NCI-H510A (cell line): ENCODE data around the gene SQOR.
A peak's percentile ranks its signal among the peaks of the same experiment; 100 is the strongest.

ENCODE experiments used
- DNase-seq: peaks from one replicate; lab custom pipeline; 2025; lab: John Stamatoyannopoulos, UW

The SQOR gene

GRCh38 chr15:45634432-45635190, at the start of gene SQOR:
Gene SQOR, plus strand, starts transcription at chr15:45635029. Its CDS starts 23,895 bp downstream, at chr15:45658924.
- DNase-seq = peak; percentile 30

DNA sequence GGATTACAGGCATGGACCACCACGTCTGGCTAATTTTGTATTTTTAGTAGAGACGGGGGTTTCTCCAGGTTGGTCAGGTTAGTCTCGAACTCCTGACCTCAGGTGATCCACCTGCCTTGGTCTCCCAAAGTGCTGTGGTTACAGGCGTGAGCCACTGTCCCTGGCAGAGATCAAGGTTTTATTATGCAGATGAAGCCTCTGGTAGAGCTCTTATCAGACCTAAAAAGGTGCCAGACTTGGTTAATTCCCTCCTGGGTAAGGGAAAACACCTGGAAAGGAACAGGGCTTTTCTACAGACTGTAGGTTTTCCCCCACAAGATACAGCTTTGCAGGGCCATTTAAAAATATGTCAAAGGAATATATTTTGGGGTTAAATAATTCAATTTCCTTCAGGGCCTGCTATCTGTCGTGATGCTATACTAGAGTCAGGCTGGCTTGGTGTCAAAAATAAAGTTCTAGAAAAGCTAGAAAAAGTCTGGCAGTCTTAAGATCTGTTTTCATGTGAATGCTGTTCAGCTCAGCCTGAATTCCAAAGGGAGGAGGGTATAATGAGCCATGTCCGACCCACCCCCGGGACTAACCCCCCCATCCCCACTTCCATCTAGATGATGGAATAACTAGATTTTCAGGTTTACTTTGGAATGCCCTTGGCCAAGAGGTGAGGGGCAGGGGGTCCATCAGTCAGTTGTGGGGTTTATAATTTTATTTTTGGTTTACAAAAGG, 49.6 kb upstream of the SQOR start:
- no peak for DNase-seq

GRCh38 chr15:45586125-45586524, 48.7 kb upstream of the SQOR start:
- no peak for DNase-seq

DNA sequence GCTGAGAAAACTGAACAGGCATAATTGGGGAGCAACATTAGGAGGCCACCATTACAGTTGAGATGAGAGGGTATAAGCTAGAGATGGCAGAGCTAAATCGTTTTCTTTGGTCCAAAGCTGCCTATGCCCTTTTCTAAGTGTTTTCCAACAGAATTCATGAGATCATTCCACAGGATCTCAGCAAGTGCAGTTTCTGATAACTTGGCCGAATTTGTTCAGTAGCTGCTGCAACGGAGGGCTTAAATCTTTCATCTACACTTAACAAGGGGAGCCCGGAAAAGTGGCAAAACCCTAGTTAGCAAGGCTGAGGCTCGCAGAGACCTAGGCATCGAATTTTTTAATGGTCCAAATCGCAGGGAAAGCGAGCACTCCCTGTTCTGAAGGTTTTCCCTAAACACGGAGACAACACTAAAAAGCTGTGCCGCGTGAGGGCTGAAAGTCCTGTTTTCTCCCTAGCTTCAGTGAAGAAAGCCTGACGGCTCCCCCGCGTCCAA, 48.2 kb upstream of the SQOR start:
- DNase-seq = no peak

DNA sequence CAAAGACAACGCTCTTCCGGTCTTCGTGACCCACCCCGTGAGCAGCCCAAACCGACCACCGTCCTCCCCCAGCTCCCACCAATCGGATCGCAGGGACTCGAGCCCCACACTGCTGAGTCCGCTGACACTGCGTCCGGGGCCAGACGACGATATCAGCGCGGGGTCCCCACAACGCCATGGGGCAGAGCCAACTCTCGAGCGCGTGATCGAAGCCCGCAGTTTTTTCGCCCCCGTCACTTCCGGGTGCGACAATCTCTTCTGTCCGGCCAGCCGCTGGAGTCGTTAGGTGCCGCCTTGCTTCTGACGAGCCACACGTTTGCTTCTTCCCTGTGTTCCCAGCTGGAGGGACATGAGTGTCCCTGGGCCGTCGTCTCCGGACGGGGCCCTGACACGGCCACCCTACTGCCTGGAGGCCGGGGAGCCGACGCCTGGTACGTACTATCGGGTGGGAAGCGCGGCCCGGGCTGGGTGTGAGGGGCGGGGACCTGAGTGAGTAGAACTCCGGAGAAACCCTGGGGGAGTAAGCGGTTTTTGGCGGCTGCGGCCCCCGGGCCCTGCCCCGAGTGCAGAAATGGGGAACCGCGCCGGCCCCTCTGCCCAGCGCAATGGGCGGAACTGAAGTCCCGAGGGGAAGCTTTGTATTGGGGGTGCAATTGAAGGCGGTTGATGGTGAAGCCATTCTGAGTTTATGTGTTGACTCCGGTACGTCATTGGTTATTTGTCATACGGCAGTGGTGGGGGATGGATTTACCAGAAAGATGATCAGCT, 47.5 kb upstream of the SQOR start, which contains the start of gene BLOC1S6:
BLOC1S6 (plus strand) TSS at position 285 of the 768 bp plus-strand sequence; CDS start at position 350, 65 bp downstream.
- peak; percentile 80 for DNase-seq

- no peak for DNase-seq
Observed at GRCh38 chr15:45587863-45588170, 47.0 kb upstream of the SQOR start.

DNA sequence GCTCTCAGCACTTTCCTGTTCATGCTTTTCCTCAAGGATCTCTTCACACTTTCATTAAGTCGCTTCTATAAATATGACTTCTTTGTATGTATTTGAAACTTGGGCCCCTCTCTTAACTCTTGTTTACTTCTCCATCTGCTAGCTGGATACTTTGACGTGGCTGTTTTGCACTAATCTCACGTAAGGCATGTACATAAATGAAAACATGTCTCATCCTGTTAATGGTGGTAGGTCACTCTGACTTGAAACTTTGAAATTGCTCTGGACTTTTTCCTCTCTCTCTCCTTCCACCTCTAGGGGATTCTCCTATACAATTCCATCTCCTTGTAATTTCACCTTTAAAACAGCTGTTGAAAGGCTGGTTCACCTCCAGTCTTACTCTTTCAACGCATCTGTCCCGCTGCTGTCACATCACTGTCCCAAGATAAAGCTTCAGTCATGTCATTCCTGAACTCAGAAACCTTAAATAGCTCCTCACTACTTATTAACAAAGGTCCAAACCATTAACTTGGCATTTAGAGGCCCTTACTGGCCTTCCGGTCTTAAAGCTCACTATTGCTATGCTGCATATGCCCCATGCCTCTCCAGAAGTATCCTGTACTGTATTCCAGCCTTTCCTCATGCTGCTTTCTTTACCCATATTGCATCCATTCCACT, 46.5 kb upstream of the SQOR start:
- DNase-seq = no peak

- no peak for DNase-seq
Observed at GRCh38 chr15:45589256-45589655, 45.6 kb upstream of the SQOR start.

- no peak for DNase-seq
Observed at GRCh38 chr15:45594319-45594718, 40.5 kb upstream of the SQOR start.

DNA sequence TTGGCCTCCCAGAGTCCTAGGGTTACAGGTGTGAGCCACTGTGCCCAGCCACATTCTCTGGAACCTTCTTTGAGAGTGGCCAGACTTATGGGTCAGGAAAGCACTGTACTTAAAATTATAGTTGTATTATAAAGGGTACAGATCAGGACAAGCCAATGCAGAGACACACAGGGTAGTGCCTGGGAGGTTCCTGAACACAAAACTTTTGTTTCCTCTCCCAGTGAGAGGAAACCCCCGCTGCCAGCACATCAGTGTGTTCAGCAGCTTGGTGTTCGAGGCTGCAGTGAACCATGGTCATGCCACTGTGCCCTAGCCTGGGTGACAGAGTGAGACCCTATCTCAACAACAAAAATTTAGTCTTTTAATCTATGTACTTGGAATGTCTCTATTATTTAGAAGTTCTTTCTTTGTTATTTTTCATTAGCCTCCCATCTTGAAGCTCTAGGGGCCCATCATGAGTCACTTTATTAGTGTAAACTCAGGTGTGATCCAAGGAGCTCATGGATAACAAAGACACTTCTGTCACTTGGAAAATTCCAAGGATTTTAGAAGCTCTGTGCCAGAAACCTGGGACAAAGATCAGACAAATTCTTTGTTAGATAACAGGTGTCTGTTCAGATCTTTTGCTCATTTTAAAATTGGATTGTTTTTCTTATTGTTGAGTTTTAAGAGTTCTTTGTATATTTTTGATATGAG, 39.8 kb upstream of the SQOR start:
- DNase-seq = no peak

- DNase-seq = no peak
Observed at GRCh38 chr15:45603881-45604280, 30.9 kb upstream of the SQOR start.

DNA sequence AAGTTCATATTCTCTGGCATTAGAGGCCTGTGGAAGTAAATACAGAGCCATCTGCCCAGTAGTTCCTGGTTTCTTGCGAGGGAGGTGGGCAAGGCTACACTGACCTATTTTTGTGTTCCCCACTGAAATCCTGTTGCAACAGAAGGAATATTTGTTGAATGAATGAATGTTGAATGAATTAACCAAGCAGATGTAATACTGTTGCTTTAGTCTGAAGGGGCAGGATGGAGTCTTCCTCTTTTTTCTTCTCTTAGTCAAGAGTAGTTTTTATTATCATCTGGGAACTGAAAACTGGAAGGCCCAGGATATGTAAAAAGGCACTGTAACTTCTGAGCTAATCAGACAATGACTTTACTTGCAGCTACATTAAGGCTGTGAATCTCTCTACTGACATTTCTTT, 30.5 kb upstream of the SQOR start:
- DNase-seq = no peak

DNA sequence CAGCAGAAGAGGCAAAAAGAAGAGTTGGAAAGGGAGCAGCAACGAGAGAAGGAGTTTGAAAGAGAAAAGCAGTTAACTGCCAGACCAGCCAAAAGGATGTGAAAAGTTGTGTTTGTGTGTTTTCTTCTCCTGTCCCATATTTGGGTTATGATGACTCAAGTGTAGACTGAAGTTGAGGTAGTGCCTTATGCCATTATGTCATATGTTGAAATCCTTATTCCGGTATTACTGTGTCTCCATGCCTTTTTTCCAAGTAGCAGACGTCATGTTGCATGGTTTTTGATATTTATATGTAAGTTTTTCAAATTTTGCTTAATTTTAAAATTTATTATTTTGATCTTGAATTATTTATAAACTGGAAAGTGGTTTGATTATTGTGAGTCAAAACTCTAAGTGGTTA, 28.4 kb upstream of the SQOR start:
- no peak for DNase-seq

DNA sequence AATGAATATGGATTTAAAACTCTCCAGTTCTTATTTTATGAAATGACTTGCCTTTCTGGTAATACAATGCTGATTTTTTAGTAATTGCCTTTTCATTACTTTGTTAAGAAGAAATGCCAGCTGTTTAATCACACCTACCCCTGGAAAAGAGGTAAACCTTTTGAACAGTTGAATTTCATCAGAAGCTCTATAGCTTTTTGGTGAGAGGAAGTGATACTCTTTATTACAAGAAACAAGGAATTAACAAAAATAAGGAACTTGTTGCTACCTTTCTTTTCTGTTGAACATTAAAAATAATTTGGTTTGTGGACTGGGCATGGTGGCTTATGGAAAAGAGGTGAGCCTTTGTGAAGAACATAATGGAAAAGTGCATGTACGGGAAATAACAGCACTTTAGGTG, 28.0 kb upstream of the SQOR start:
- DNase-seq = no peak

DNA sequence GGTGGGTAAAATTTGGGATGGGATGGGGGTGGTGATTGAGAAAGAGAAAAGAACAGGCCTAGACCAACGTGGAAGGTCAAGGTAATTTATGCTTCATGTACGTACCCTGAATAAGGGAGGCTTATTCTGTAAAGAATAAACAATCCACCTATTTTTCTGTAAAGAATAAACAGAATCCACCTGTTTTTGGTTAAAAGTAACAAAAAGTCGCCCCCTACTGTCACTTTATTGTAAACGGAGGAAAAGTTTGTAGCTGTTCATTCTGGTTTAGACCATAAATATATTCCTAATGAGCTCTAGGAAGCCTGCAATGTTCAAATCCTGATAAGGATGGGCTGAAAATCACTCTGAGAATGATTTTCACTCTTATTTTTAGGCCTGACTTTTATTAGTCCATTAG, 23.5 kb upstream of the SQOR start:
- DNase-seq = no peak

DNA sequence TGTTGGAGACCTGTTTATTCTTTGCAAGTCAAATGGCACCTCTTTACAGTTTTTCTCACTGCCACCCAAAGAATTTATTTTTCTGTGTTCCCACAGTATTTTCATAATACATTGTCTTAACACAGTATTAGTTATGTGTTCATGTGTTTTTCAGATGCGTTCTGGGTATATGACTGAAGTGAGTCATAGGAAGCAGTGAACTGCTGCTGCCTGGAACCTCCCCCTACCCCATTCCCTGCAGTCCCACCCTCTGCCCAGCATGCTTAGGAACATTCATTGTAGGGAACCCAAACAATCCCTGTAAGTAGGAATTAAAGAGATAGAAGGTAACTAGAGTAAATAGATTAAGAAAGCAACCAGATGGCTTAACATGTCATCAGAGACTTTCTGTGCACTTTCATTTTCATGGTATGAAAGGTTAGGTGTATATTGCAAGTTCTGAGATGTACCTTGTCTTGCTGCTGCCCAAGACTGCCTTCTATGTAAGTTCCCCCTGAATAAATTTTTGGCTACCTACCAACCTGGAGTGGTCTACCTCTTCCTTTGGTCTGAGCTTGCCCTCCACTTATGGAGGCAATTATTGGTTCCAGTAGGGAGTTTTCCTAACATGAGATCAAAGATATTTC, 21.9 kb upstream of the SQOR start:
- no peak for DNase-seq

DNA sequence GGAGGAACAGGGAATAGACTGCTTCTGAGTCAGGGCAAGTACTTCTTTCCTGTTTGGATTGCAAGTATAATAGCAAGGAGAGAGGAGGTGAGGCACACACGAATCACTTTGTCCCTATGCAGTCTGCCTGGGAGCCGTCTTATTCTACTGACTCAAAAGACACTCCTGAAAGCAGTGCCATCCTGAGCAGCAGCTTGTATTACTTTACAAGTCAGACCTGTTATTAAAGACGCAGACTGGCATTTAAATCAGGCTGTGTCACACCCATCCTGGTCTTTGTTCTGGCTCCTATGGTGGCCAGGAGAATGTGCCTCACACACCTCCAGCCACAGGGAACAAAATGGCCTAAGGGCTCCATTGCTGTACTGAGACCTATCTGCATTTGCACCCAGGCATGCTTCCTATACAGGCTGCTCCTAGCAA, 17.9 kb upstream of the SQOR start:
- DNase-seq = no peak

- DNase-seq = peak; percentile 24
Observed at GRCh38 chr15:45618813-45619212, 16.0 kb upstream of the SQOR start.

DNA sequence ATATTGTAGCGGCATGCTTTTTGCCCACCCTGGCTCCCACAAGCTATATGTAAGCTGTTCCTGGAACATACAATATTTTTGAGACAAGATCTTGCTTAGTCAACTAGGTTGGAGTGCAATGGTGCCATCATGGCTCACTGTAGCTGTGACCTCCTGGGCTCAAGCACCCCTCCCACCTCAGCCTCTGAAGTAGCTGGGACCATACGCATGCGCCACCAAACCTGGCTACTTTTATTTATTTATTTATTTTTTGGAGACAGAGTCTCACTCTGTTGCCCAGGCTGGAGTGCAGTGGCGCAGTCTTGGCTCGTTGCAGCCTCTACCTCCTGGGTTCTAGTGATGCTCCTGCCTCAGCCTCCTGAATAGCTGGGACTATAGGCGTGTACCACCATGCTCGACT, 6.7 kb upstream of the SQOR start:
- DNase-seq = no peak

DNA sequence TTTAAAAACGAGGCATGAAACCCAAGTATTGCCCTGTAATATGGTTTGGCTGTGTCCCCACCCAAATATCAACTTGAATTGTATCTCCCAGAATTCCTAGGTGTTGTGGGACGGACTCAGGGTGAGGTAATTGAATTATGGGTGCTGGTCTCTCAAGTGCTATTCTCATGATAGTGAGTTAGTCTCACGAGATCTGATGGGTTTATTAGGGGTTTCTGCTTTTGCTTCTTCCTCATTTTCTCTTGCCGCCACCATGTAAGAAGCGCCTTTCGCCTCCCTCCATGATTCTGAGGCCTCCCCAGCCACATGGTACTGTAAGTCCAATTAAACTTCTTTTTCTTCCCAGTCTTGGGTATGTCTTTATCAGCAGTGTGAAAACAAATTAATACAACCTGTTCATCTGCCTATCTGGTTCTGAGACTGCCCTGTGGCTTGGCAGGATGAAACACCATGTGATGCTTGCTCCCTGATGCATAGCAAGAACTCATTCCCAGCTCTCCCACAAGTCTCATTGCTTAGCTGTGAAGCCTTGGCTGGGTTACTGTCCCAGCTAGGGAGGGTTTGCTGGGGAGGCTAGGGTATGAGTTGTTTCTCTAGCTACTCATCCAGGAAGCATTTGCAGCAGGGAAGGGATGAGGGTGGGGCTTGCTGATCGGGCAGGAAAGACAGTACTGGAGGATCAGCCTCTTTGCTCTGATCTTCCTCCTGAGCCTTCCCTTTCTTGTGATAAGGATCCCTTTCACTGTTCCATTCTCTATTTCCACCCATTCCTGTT, 3.7 kb upstream of the SQOR start:
- no peak for DNase-seq
